HG02763 (cell line): ENCODE data around the gene SHMT1.
"Not testable (repeated sequence)": the region's sequence is repeated elsewhere in the genome, so short reads cannot be mapped to it uniquely, and the experiment has no call there.

ENCODE experiments used
- ATAC-seq: cut with Tn5 transposase; IDR thresholded peaks from one replicate; pipeline ENCODE4 v1.9.1; 2021; ENCODE audit warnings: mild to moderate bottlenecking, moderate library complexity; ENCODE audit not compliant: unreplicated experiment

SHMT1 gene

GRCh38 chr17:18378614-18379013 is 15.3 kb upstream of the SHMT1 start:
- not testable (repeated sequence) for ATAC-seq

GRCh38 chr17:18378205-18378505 is 14.8 kb upstream of the SHMT1 start:
- no peak for ATAC-seq

- no peak for ATAC-seq
Observed at GRCh38 chr17:18377437-18378204, 14.3 kb upstream of the SHMT1 start, which contains the start of gene EVPLL. TSS of gene EVPLL (plus strand) at chr17:18377778. CDS start at chr17:18380938, 3,160 bp downstream.

GRCh38 chr17:18374216-18374615 is 10.9 kb upstream of the SHMT1 start:
- ATAC-seq: no peak

- not testable (repeated sequence) for ATAC-seq
Observed at GRCh38 chr17:18373181-18373580, 9.8 kb upstream of the SHMT1 start.

GRCh38 chr17:18371455-18371854 is 8.1 kb upstream of the SHMT1 start:
- no peak for ATAC-seq

GRCh38 chr17:18370761-18371160 is 7.4 kb upstream of the SHMT1 start:
- ATAC-seq: no peak

GRCh38 chr17:18368946-18369345 is 5.6 kb upstream of the SHMT1 start:
- ATAC-seq: no peak

- ATAC-seq: no peak
Observed at GRCh38 chr17:18364166-18364565, 816 bp upstream of the SHMT1 start.

GRCh38 chr17:18362698-18363100 is 651 bp downstream of the SHMT1 start:
- no peak for ATAC-seq

GRCh38 chr17:18361837-18362697 is 1.3 kb downstream of the SHMT1 start:
- no peak for ATAC-seq

GRCh38 chr17:18360518-18360917 is 2.8 kb downstream of the SHMT1 start:
- ATAC-seq: no peak

GRCh38 chr17:18356624-18357023 is 6.7 kb downstream of the SHMT1 start:
- ATAC-seq: no peak

GRCh38 chr17:18353541-18353940 is 9.8 kb downstream of the SHMT1 start:
- no peak for ATAC-seq

- no peak for ATAC-seq
Observed at GRCh38 chr17:18344021-18344420, 19.3 kb downstream of the SHMT1 start.

- ATAC-seq: no peak
Observed at GRCh38 chr17:18339933-18340332, 23.4 kb downstream of the SHMT1 start.

- ATAC-seq: not testable (repeated sequence)
Observed at GRCh38 chr17:18338158-18338557, 25.2 kb downstream of the SHMT1 start.

- no peak for ATAC-seq
Observed at GRCh38 chr17:18332909-18333489, 30.4 kb downstream of the SHMT1 start.

- no peak for ATAC-seq
Observed at GRCh38 chr17:18331879-18332278, 31.5 kb downstream of the SHMT1 start.

- ATAC-seq: no peak
Observed at GRCh38 chr17:18328643-18329204, 34.6 kb downstream of the SHMT1 start.

- ATAC-seq: no peak
Observed at GRCh38 chr17:18327556-18327955, 35.8 kb downstream of the SHMT1 start.
